ENCODE data around the gene SIRPB1. TPM values are rescaled to one million over a fixed set of nuclear protein-coding genes. Genes with fewer than 3 reads are reported as not detected.

SIRPB1 gene
- total RNA-seq, 1 donor from 2014 or later, result 0.96 TPM

DNA sequence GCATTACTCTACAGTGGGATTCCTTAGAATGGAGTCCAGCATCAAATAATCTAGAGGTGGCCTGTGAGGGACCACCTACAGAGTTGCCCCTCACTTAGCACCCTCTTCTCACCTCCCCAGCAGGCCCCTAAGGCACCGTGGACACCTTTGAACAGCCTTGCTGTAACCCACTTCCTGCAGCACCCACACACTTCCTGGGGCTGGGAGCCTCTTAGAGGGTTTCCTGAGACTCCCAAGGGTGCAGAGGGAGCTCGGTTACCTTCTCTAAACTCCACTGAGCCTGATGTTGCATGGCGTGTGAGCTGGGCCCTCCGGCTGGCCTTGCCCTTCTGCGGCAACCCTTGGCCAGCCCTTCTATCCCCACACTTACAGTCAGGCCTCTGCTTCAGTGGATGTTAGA is 45.1 kb upstream of the SIRPB1 start:
- H3K27me3 Mint-ChIP-seq, result peaks cover 7% of the 10 kb centered on the region
- H3K4me3 Mint-ChIP-seq (ENCODE audit: low read depth), result no peak overlapping the region
- H3K4me1 Mint-ChIP-seq (ENCODE audit: low read depth), result no peaks in the 10 kb centered on the region
- no peak overlapping the region for H3K27ac Mint-ChIP-seq
- TF ChIP-seq, protein P1, sequence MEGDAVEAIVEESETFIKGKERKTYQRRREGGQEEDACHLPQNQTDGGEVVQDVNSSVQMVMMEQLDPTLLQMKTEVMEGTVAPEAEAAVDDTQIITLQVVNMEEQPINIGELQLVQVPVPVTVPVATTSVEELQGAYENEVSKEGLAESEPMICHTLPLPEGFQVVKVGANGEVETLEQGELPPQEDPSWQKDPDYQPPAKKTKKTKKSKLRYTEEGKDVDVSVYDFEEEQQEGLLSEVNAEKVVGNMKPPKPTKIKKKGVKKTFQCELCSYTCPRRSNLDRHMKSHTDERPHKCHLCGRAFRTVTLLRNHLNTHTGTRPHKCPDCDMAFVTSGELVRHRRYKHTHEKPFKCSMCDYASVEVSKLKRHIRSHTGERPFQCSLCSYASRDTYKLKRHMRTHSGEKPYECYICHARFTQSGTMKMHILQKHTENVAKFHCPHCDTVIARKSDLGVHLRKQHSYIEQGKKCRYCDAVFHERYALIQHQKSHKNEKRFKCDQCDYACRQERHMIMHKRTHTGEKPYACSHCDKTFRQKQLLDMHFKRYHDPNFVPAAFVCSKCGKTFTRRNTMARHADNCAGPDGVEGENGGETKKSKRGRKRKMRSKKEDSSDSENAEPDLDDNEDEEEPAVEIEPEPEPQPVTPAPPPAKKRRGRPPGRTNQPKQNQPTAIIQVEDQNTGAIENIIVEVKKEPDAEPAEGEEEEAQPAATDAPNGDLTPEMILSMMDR (IDR thresholded peaks at IDR 0.05; ENCODE audit: unreplicated experiment), result no peak
- H3K9me3 Mint-ChIP-seq (ENCODE audit: low read depth), result no peaks in the 10 kb centered on the region
- no peaks in the 10 kb centered on the region for H3K36me3 Mint-ChIP-seq (ENCODE audit: insufficient read depth)
- DNase-seq (ENCODE audit: low spot score, unreplicated experiment), result no peak

DNA sequence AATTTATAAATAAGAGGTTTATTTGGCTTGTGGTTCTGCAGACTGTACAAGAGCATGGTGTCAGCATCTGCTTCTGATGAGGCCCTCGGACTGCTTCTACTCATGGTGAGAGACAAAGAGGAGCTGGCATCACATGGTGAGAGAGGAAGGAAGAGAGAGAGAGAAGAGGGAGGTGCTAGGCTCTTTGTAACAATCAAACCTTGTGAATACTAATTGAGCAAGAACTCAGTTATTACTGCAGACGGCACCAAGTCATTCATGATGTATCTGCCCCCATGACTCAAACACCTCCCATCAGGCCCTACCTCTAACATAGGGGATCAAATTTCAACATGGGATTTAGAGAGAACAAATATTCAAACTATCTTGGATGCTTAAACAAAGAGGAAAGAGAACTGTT is 44.1 kb upstream of the SIRPB1 start:
- Mint-ChIP-seq H3K4me3 (ENCODE audit: low read depth) (no peak overlapping the region), H3K9me3 (ENCODE audit: low read depth) (no peaks in the 10 kb centered on the region)
- TF ChIP-seq, protein P1 (IDR thresholded peaks at IDR 0.05; ENCODE audit: unreplicated experiment), result no peak

DNA sequence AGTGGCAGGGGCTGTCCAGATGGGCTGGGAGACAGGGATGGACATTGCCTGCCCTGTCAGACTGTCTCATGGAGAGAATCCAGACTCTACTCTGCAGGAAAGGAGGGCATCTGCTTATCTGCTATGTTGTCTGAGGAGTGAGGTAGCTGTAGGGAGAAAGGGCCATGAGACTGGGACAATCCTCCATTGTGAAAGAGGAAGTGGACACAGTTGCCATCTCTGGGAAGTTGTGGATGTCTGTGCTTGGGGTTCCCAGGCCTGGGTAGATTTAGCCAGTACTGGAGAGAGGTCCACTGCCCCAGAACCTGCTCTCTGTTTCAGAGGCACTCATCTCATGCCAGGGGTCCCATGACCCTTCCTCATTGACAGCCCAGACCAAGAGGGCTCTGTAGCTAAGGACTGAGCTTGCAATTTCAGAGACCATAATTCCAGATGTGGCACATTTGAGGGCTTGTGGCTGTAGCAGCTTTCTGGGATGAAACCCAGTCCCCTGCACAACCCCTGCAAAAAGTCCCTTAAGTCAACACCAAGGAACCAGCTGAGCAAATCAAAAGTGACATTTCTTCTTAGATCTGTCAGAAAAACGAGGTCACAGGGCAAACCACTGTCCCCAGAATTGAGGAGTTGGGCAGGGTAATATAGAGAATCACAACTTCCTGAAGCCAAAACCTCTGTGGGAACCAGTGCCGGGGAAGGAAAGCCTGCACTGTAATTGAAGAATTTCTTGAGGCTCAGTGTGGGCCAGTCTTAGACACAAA is 41.9 kb upstream of the SIRPB1 start:
- Mint-ChIP-seq H3K27me3 (peaks cover 22% of the 10 kb centered on the region), H3K4me1 (ENCODE audit: low read depth) (no peaks in the 10 kb centered on the region), H3K36me3 (ENCODE audit: insufficient read depth) (no peaks in the 10 kb centered on the region), H3K4me3 (ENCODE audit: low read depth) (no peak overlapping the region), H3K27ac (no peak overlapping the region), H3K9me3 (ENCODE audit: low read depth) (no peaks in the 10 kb centered on the region)
- TF ChIP-seq, protein P1 (IDR thresholded peaks at IDR 0.05; ENCODE audit: unreplicated experiment), result no peak
- DNase-seq (ENCODE audit: low spot score, unreplicated experiment), result no peak

More for the DNA sequence above, 44.1 kb upstream of the SIRPB1 start:
- Mint-ChIP-seq H3K36me3 (ENCODE audit: insufficient read depth) (no peaks in the 10 kb centered on the region), H3K27ac (no peak overlapping the region), H3K4me1 (ENCODE audit: low read depth) (no peaks in the 10 kb centered on the region), H3K27me3 (peaks cover 11% of the 10 kb centered on the region)
- DNase-seq (ENCODE audit: low spot score, unreplicated experiment), result no peak

DNA sequence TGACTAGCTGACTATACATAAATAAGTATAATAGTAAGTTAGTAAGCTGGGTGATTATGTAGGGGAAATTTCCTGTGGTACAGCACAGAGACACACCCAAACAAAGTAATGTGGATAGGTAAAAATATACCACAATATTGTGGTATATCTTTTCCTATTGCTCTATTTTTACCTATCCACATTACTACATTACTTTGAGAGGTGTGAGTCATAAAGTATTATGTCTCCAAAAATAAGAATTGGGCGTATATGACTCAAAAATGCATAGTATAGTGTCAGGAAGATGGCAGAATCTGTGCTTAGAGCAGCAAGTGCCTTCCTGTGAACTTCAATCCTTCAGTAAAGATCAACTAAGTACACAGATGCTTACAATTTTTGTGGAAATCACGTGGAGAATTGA is 40.4 kb upstream of the SIRPB1 start:
- no peaks in the 10 kb centered on the region for H3K9me3 Mint-ChIP-seq (ENCODE audit: low read depth)
- DNase-seq (ENCODE audit: low spot score, unreplicated experiment), result no peak
- H3K27ac Mint-ChIP-seq, result no peak overlapping the region
- peaks cover 22% of the 10 kb centered on the region for H3K27me3 Mint-ChIP-seq
- TF ChIP-seq, protein P1 (IDR thresholded peaks at IDR 0.05; ENCODE audit: unreplicated experiment), result no peak
- H3K4me1 Mint-ChIP-seq (ENCODE audit: low read depth), result no peaks in the 10 kb centered on the region
- H3K36me3 Mint-ChIP-seq (ENCODE audit: insufficient read depth), result no peaks in the 10 kb centered on the region
- H3K4me3 Mint-ChIP-seq (ENCODE audit: low read depth), result no peak overlapping the region

DNA sequence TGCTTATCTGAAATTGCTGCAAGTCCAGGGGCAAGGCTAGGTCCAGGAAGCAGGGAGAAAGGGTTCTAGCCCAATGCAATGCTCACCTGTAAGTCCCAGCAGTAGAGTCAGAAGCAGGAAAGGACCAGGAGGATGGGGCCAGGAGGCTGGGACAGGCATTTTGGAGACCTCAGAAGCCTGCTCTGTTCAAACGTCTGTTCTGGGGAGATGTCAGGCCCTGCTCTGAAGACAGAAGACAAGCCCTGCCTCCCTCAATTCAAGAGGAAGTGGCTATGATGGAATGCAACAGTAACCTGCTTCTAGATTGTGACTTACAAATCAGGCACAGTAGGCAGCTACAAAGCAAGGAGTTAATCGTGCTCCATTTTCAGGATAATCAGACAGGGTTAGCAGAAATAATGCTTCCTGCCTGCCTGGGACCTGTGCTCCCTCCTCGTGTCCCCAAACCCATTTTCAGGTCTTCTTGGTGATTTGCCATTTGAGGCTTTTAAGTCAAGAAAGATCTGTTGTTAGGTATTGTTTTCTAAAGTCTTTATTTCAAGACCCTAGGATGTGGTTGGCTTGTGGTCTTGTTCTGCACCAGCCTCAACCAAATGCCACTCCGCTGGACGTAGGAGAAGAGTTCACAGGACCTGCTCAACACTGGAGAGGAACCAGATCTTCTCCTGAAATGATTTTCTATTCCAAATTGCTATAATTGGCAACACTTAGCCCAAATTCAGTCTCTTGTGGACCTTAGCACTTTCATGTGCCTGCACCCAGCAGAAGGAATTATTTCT is 37.9 kb upstream of the SIRPB1 start, which contains the start of gene SIRPG:
TSS of gene SIRPG (minus strand) at position 224 of the 779 bp plus-strand sequence. CDS start at position 159, 65 bp downstream.
- Mint-ChIP-seq H3K4me3 (ENCODE audit: low read depth) (no peak within 1 kb of the TSS), H3K27ac (no peak within 1 kb of the TSS), H3K36me3 (ENCODE audit: insufficient read depth) (no peaks in the 10 kb centered on the region), H3K9me3 (ENCODE audit: low read depth) (no peaks in the 10 kb centered on the region), H3K4me1 (ENCODE audit: low read depth) (no peaks in the 10 kb centered on the region), H3K27me3 (peaks cover 22% of the 10 kb centered on the region)
- DNase-seq (ENCODE audit: low spot score, unreplicated experiment), result no peak
- TF ChIP-seq, protein P1 (IDR thresholded peaks at IDR 0.05; ENCODE audit: unreplicated experiment), result no peak

All from progenitor cell of endocrine pancreas (in vitro differentiated cells).